ENCODE results near the gene BMP6.
A peak's percentile ranks its signal among the peaks of the same experiment; 100 is the strongest.

The BMP6 gene

DNA sequence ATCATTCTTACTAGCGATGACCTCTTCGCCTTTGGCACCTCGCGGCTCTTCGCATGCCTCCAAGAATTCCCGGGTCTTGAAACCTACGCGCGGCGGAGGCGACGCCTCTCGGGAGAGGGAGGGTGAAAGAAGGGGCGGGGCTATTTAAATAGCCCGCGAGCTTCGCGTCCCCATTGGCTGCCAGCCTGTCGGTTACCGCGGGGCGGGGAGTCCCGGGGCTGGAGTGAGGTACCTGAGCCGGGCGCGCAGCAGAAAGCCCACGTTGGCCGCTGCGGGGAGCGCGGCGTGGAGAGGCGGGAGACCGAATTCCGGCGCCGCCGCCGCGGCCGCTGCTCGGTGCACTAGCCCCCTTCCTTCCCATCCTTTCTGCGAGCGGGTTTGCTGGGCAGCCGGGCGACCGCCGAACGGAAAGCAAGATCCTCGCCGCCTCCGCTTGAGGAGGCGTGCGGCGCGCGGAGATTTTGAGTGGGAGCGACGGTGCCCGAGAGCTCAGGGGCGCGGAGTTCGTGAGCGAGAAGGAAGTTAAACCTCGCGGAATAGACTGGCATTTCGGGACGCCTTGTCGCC, at the start of gene BMP6:
Gene BMP6 (plus strand): TSS at position 251 of the 567 bp plus-strand sequence. CDS start 857 bp downstream, outside the sequence.
- Histone ChIP-seq H3K27ac (ENCODE audit: low read length) (no peak within 1 kb of the TSS), H3K4me1 (ENCODE audit: control insufficient read depth, insufficient read depth, low read length) (peaks cover 10% of the 10 kb centered on the region), H3K36me3 (ENCODE audit: control insufficient read depth, insufficient read depth, low read length) (no peaks in the 10 kb centered on the region), H3K9me3 (ENCODE audit: control insufficient read depth, insufficient read depth, low read length) (no peaks in the 10 kb centered on the region), H3K4me3 (ENCODE audit: low read length) (peak within 1 kb of the TSS; percentile 72; the same call in 1 of the 2 replicates), H3K27me3 (ENCODE audit: control insufficient read depth, insufficient read depth, low read length) (peaks cover 55% of the 10 kb centered on the region)
- no CpG with 5 or more reads among the region's 69 CpGs for WGBS (ENCODE audit: insufficient coverage, insufficient read length)
- peak; percentile 47 for DNase-seq (ENCODE audit: low read depth, low spot score)

DNA sequence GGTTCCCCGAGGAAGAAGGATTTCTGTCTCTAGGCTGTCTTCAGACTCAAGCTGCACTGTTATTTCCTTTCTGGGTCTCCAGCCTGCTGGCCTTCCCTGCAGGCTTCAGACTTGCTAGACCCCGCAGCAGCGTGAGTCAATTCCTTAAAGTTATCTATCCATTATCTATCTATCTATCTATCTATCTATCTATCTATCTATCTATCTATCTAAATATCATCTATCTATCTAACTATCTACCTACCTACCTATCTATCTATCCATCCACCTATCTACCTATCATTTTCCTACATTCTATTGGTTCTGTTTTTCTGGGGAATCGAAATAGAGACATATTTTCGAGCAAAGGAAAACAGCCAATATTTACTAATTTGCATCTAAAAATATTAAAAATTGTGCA, 48.7 kb upstream of the BMP6 start:
- no peak overlapping the region for H3K27ac ChIP-seq (ENCODE audit: low read length)
- WGBS (ENCODE audit: insufficient coverage, insufficient read length): no CpG with 5 or more reads among the region's 5 CpGs

DNA sequence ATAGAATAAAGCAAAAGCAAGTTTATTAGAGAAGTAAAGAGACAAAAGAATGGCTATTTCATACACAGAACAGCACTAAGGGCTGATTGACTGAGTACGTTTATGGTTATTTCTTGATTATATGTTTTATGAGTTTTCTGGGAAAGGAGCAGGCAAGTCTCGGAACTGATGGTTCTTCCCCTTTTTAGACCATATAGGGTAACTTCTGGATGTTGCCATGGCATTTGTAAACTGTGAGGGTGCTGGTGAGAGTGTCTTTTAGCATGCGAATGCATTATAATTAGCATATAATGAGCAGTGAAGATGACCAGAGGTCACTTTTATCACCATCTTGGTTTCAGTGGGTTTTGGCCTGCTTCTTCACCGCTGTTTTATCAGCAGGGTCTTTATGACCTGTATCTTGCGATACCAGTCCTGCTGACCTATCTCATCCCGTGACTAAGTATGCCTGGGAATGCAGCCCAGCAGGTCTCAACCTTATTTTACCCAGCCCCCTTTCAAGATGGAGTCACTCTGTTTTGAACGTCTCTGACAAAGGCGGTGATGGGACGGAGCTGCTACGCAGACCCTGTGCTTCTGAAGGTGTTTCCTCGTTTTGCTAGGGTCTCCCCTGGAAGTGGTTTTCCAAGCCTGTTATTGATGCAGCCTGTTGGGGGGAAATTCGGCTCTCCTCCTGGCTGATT, 45.4 kb upstream of the BMP6 start:
- WGBS (ENCODE audit: insufficient coverage, insufficient read length): no CpG with 5 or more reads among the region's 12 CpGs
- H3K4me1 ChIP-seq (ENCODE audit: control insufficient read depth, insufficient read depth, low read length): peaks cover 4% of the 10 kb centered on the region; the same call in 1 of the 2 replicates
- H3K27me3 ChIP-seq (ENCODE audit: control insufficient read depth, insufficient read depth, low read length): no peaks in the 10 kb centered on the region
- H3K36me3 ChIP-seq (ENCODE audit: control insufficient read depth, insufficient read depth, low read length): no peaks in the 10 kb centered on the region
- no peak overlapping the region for H3K4me3 ChIP-seq (ENCODE audit: low read length)
- no peaks in the 10 kb centered on the region for H3K9me3 ChIP-seq (ENCODE audit: control insufficient read depth, insufficient read depth, low read length)
- no peak for DNase-seq (ENCODE audit: low read depth, low spot score)
- no peak overlapping the region for H3K27ac ChIP-seq (ENCODE audit: low read length)

More for the DNA sequence above, 48.7 kb upstream of the BMP6 start:
- Histone ChIP-seq H3K9me3 (ENCODE audit: control insufficient read depth, insufficient read depth, low read length) (no peaks in the 10 kb centered on the region), H3K4me1 (ENCODE audit: control insufficient read depth, insufficient read depth, low read length) (no peaks in the 10 kb centered on the region), H3K27me3 (ENCODE audit: control insufficient read depth, insufficient read depth, low read length) (no peaks in the 10 kb centered on the region), H3K36me3 (ENCODE audit: control insufficient read depth, insufficient read depth, low read length) (no peaks in the 10 kb centered on the region), H3K4me3 (ENCODE audit: low read length) (no peak overlapping the region)
- no peak for DNase-seq (ENCODE audit: low read depth, low spot score)

DNA sequence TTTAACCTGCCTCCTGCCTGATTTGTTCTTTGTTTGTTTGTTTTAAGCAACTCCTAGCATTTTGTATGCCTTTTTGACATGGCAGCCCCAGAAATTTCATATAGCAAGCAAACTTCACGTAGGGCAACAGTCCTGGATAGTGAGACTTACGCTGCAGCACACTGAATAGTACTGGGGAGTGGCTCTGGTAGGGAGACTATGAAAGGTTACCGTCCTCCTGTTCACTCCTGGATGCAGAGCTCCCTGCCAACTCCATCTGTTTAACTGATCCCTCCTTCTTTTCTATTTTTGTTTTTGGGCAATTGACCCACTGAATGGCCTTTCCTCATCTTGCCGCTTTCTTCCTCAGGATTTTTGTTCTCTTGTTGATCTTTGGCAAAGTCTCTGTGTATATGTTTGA, 44.5 kb upstream of the BMP6 start:
- H3K36me3 ChIP-seq (ENCODE audit: control insufficient read depth, insufficient read depth, low read length): no peaks in the 10 kb centered on the region
- WGBS (ENCODE audit: insufficient coverage, insufficient read length): no CpG with 5 or more reads among the region's 4 CpGs
- no peak overlapping the region for H3K4me3 ChIP-seq (ENCODE audit: low read length)
- H3K4me1 ChIP-seq (ENCODE audit: control insufficient read depth, insufficient read depth, low read length): peaks cover 4% of the 10 kb centered on the region; the same call in 1 of the 2 replicates
- DNase-seq (ENCODE audit: low read depth, low spot score): no peak
- no peak overlapping the region for H3K27ac ChIP-seq (ENCODE audit: low read length)
- H3K27me3 ChIP-seq (ENCODE audit: control insufficient read depth, insufficient read depth, low read length): no peaks in the 10 kb centered on the region
- H3K9me3 ChIP-seq (ENCODE audit: control insufficient read depth, insufficient read depth, low read length): no peaks in the 10 kb centered on the region

DNA sequence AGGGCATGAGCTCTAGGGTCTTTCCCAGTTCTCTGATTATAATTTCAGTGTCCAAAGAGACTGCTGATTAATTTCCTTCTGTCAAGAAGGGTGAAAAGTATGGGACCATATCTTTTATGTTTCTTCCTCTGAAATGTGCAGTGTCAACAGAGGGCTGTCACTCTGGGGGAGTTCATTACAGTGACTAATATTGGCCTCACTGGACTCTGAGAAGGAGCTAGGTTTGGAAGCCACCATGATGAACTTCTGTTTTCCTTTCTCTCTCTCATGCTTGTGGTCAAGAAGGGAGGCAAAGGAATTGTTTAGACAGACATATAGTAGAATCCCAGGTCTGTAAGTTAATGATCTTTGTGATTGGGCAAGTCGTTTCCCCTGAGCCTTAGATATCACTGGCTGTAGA, 41.8 kb upstream of the BMP6 start:
- Histone ChIP-seq H3K36me3 (ENCODE audit: control insufficient read depth, insufficient read depth, low read length) (no peaks in the 10 kb centered on the region), H3K27ac (ENCODE audit: low read length) (no peak overlapping the region), H3K27me3 (ENCODE audit: control insufficient read depth, insufficient read depth, low read length) (no peaks in the 10 kb centered on the region), H3K4me1 (ENCODE audit: control insufficient read depth, insufficient read depth, low read length) (peaks cover 4% of the 10 kb centered on the region; the same call in 1 of the 2 replicates), H3K9me3 (ENCODE audit: control insufficient read depth, insufficient read depth, low read length) (no peaks in the 10 kb centered on the region), H3K4me3 (ENCODE audit: low read length) (no peak overlapping the region)
- no peak for DNase-seq (ENCODE audit: low read depth, low spot score)
- WGBS (ENCODE audit: insufficient coverage, insufficient read length): no CpG with 5 or more reads among the region's 1 CpG

DNA sequence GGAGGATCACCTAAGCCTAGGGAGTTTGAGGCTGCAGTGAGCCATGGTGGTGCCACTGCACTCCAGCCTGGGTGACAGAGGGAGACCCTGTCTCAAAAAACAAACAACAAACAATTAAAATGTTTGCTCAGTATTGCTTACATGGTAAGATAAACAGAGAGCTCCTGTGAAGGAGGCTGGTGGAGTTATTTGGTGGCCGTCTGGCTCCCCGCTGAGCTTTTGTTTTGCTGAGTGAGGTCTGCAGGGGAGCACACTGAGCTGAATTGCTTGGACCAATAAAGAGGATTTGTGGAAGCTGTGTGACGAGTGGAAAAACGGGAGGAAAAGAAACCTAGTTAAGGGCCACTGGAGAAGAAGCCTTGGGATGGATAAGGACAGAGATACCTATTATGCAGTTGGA, 41.1 kb upstream of the BMP6 start:
- peak; percentile 67 for DNase-seq (ENCODE audit: low read depth, low spot score)
- no peak overlapping the region for H3K4me3 ChIP-seq (ENCODE audit: low read length)
- H3K9me3 ChIP-seq (ENCODE audit: control insufficient read depth, insufficient read depth, low read length): no peaks in the 10 kb centered on the region
- H3K4me1 ChIP-seq (ENCODE audit: control insufficient read depth, insufficient read depth, low read length): peaks cover 4% of the 10 kb centered on the region; the same call in 1 of the 2 replicates
- H3K27me3 ChIP-seq (ENCODE audit: control insufficient read depth, insufficient read depth, low read length): no peaks in the 10 kb centered on the region
- no peak overlapping the region for H3K27ac ChIP-seq (ENCODE audit: low read length)
- no CpG with 5 or more reads among the region's 4 CpGs for WGBS (ENCODE audit: insufficient coverage, insufficient read length)
- H3K36me3 ChIP-seq (ENCODE audit: control insufficient read depth, insufficient read depth, low read length): no peaks in the 10 kb centered on the region

DNA sequence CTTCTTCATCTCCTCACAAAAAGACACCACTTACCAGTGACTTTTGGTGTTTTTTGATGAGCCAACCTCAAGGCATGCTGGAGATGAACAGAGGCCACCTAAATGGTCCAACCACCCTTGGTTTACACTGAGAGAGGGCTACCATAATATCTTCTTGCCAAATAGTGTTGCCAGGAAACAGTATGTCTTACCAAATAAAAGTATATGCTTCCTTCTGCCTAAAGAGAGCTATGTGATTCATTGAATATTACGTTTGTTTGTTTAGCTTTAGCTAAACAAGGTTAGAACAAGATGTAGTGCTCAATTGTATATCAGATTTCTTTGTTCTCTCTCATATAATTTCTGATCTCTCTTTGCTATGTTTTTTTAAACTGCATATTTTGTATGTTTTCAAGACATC, 40.6 kb upstream of the BMP6 start:
- no peaks in the 10 kb centered on the region for H3K9me3 ChIP-seq (ENCODE audit: control insufficient read depth, insufficient read depth, low read length)
- peaks cover 4% of the 10 kb centered on the region; the same call in 1 of the 2 replicates for H3K4me1 ChIP-seq (ENCODE audit: control insufficient read depth, insufficient read depth, low read length)
- no CpG with 5 or more reads among the region's 1 CpG for WGBS (ENCODE audit: insufficient coverage, insufficient read length)
- no peak overlapping the region for H3K27ac ChIP-seq (ENCODE audit: low read length)
- H3K36me3 ChIP-seq (ENCODE audit: control insufficient read depth, insufficient read depth, low read length): no peaks in the 10 kb centered on the region
- H3K4me3 ChIP-seq (ENCODE audit: low read length): no peak overlapping the region
- H3K27me3 ChIP-seq (ENCODE audit: control insufficient read depth, insufficient read depth, low read length): no peaks in the 10 kb centered on the region
- no peak for DNase-seq (ENCODE audit: low read depth, low spot score)

DNA sequence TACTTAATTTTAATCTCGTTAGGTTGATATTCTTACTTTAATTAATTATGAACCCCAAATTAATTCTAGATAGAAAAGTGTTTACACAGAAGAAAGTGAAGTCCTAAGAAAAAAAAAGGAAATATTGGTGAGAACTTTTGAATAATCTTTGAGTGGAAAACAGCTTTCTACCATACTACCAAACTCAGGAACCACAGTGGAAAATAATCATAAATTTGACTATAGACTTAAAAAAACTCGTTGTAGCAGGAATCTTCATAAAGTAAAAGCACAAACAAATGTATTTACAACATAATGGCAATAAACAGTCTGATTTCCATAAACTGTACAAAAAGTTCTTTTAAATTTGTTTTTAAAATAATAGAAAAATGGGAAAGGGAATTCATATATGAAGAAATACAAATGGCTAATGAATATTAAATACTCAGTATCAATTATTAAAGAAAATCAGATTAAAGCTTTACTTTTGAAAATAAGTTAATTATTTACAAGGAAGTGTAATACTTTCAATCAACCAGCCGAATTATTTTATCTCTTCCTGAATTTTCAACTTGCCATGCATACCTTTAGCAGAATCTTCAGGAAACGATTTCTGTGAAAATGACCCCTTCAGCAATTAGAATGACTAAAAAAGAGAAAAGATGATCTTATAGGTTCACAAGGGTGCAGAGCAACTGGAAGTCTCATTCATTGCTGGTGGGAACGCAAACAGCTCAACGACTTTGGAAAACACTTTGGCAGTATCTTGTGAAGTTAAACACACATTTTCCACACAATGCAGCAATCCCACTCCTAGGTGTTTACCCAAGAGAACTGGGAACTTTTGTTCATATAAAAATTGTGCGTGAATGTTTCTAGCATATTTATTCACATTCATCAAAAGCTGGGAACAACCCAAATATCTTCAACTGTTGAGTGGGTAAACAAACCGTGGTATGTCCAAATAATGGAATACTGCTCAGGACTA, 38.5 kb upstream of the BMP6 start:
- peaks cover 4% of the 10 kb centered on the region; the same call in 1 of the 2 replicates for H3K4me1 ChIP-seq (ENCODE audit: control insufficient read depth, insufficient read depth, low read length)
- H3K36me3 ChIP-seq (ENCODE audit: control insufficient read depth, insufficient read depth, low read length): no peaks in the 10 kb centered on the region
- H3K27me3 ChIP-seq (ENCODE audit: control insufficient read depth, insufficient read depth, low read length): no peaks in the 10 kb centered on the region
- H3K9me3 ChIP-seq (ENCODE audit: control insufficient read depth, insufficient read depth, low read length): no peaks in the 10 kb centered on the region
- DNase-seq (ENCODE audit: low read depth, low spot score): no peak
- H3K27ac ChIP-seq (ENCODE audit: low read length): no peak overlapping the region
- H3K4me3 ChIP-seq (ENCODE audit: low read length): no peak overlapping the region
- no CpG with 5 or more reads among the region's 8 CpGs for WGBS (ENCODE audit: insufficient coverage, insufficient read length)

DNA sequence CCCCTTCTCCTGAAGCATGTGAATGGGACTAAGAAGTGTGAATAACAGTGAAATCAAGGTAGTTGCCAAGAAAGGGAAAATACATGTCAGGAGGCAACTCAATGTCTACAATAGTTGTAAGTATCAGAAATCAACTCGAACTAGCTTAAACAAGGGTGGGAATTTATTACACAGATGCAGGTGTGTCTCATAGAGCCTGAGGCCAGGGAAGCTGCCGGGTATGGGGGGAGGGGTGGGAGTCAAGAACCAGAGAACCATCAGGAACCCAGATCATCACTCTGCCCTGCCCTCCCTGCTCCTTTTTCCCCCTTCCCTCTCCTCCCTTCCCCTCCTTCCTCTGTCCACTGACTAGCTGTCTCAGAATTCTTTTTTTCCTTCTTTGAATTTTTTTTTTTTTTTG, 34.9 kb upstream of the BMP6 start:
- DNase-seq (ENCODE audit: low read depth, low spot score): no peak
- H3K4me3 ChIP-seq (ENCODE audit: low read length): no peak overlapping the region
- no peaks in the 10 kb centered on the region for H3K4me1 ChIP-seq (ENCODE audit: control insufficient read depth, insufficient read depth, low read length)
- no peak overlapping the region for H3K27ac ChIP-seq (ENCODE audit: low read length)
- H3K27me3 ChIP-seq (ENCODE audit: control insufficient read depth, insufficient read depth, low read length): no peaks in the 10 kb centered on the region
- H3K9me3 ChIP-seq (ENCODE audit: control insufficient read depth, insufficient read depth, low read length): no peaks in the 10 kb centered on the region
- WGBS (ENCODE audit: insufficient coverage, insufficient read length): no CpG with 5 or more reads among the region's 2 CpGs
- H3K36me3 ChIP-seq (ENCODE audit: control insufficient read depth, insufficient read depth, low read length): no peaks in the 10 kb centered on the region

DNA sequence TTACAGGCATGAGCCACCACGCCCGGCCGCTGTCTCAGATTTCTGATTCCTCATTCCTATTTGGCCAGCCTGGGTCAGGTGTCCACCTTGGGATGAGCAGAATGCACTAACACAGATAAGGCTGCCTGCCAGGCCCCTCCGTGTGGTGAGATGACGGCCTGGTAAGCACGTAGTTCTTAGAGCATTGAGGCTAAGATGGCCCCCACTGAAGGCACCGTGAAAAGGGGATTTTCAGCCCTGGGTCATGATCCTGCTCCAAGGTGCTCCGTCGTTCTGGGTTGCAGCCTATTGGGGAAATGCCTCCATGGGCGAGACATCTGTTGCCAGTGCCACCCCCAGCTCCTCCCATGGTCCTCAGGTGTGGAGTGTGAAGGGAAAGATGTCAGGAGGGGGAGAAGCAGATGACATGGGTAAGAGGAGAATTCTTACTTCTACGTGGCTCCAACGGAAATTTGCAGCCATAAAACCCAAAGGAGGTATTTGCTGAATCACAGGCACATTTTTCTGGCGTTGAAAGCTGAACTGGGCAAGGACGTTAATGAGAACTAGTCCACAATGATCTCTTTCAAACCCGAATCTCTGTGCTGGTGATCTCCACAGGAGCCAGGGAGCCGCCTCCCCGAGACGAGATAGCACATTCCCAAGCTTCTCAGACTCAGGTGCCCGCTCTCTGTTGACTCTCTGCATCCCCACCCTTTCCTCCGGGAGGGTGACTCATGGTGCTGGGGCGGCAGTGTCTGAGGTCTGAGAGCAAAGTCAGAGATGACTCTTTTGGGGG, 34.0 kb upstream of the BMP6 start:
- Histone ChIP-seq H3K4me3 (ENCODE audit: low read length) (no peak overlapping the region), H3K36me3 (ENCODE audit: control insufficient read depth, insufficient read depth, low read length) (no peaks in the 10 kb centered on the region), H3K9me3 (ENCODE audit: control insufficient read depth, insufficient read depth, low read length) (no peaks in the 10 kb centered on the region), H3K27me3 (ENCODE audit: control insufficient read depth, insufficient read depth, low read length) (no peaks in the 10 kb centered on the region), H3K4me1 (ENCODE audit: control insufficient read depth, insufficient read depth, low read length) (no peaks in the 10 kb centered on the region), H3K27ac (ENCODE audit: low read length) (no peak overlapping the region)
- no CpG with 5 or more reads among the region's 21 CpGs for WGBS (ENCODE audit: insufficient coverage, insufficient read length)
- DNase-seq (ENCODE audit: low read depth, low spot score): no peak
